GM19328 (cell line): ENCODE results near the gene CAMKV.
"Not testable (repeated sequence)": the region's sequence is repeated elsewhere in the genome, so short reads cannot be mapped to it uniquely, and the experiment has no call there.

ENCODE experiments used
- ATAC-seq: cut with Tn5 transposase; IDR thresholded peaks from one replicate; pipeline ENCODE4 v1.9.1; 2021; ENCODE audit warnings: mild to moderate bottlenecking, moderate library complexity; ENCODE audit not compliant: unreplicated experiment

Gene CAMKV, protein sequence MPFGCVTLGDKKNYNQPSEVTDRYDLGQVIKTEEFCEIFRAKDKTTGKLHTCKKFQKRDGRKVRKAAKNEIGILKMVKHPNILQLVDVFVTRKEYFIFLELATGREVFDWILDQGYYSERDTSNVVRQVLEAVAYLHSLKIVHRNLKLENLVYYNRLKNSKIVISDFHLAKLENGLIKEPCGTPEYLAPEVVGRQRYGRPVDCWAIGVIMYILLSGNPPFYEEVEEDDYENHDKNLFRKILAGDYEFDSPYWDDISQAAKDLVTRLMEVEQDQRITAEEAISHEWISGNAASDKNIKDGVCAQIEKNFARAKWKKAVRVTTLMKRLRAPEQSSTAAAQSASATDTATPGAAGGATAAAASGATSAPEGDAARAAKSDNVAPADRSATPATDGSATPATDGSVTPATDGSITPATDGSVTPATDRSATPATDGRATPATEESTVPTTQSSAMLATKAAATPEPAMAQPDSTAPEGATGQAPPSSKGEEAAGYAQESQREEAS

GRCh38 chr3:49869525-49870126, at the start of gene CAMKV:
Gene CAMKV (minus strand): TSS chr3:49869906. CDS start chr3:49862388, 7,518 bp downstream.
- no peak for ATAC-seq

GRCh38 chr3:49917806-49918590, 48.3 kb upstream of the CAMKV start:
- ATAC-seq = not testable (repeated sequence)

GRCh38 chr3:49916686-49917085, 47.0 kb upstream of the CAMKV start:
- ATAC-seq = no peak

DNA sequence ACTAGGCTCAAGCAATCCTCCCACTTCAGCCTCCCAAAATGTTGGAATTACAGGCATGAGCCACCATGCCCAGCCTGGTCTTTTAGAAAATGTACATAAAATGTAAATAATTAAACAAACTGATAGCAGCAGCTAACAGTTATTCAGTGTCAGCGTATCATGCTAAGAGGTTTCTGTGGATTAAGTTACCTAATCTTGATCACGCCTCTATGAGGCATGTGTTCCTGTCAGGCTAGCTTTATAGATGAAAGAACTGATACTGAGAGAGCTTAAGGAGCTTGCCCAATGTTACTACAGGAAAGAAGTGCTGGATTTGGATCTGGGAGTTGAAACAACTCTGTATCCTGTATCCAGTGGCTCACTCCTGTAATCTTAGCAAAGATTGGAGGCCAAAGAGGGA, 45.2 kb upstream of the CAMKV start:
- no peak for ATAC-seq

DNA sequence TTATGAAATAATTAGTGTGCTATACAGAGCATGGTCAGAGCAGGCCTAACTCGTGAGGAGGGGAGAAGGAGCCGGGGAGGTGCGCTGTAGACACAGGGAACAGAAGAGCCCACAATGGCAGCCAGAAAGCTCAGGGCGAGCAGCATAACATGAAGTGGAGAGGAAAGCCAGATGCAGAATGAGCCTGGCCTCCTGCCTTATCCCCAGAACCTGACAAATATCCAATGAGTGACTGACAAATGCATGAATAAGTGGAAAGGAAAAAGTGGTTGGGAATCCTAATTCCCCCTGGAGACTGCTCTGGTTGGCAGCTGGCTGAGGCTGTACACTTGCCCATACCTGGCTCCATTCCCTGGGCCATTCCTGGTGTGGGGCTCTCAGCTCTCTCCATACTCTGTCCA, 43.2 kb upstream of the CAMKV start:
- ATAC-seq = no peak

- no peak for ATAC-seq
Observed at GRCh38 chr3:49911611-49912010, 41.9 kb upstream of the CAMKV start.

GRCh38 chr3:49911124-49911420, 41.4 kb upstream of the CAMKV start:
- no peak for ATAC-seq

GRCh38 chr3:49910409-49911123, 40.9 kb upstream of the CAMKV start:
- no peak for ATAC-seq

- ATAC-seq = no peak
Observed at GRCh38 chr3:49908373-49909199, 38.9 kb upstream of the CAMKV start.

- no peak for ATAC-seq
Observed at GRCh38 chr3:49906073-49906743, 36.5 kb upstream of the CAMKV start.

DNA sequence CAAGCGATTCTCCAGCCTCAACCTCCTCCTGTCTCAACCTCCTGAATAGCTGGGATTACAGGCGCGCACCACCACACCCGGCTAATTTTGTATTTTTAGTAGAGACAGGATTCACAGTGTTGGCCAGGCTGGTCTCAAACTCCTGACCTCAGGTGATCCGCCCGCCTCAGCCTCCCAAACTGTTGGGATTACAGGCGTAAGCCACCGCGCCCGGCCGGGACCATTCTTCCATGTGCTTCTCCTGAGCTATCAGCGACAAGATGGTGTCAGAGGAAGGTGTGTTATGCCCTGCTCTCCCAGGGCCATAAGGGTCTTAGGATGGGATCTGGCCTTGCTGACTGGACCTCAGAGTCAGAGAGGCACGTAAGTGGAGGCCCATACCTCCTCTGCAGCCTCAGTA, 34.7 kb upstream of the CAMKV start:
- ATAC-seq = not testable (repeated sequence)

GRCh38 chr3:49903451-49904424, 34.0 kb upstream of the CAMKV start, which contains the start of gene MST1R:
Gene MST1R (minus strand): TSS chr3:49903873. CDS start chr3:49903609, 264 bp downstream.
- peak; percentile 57 for ATAC-seq

DNA sequence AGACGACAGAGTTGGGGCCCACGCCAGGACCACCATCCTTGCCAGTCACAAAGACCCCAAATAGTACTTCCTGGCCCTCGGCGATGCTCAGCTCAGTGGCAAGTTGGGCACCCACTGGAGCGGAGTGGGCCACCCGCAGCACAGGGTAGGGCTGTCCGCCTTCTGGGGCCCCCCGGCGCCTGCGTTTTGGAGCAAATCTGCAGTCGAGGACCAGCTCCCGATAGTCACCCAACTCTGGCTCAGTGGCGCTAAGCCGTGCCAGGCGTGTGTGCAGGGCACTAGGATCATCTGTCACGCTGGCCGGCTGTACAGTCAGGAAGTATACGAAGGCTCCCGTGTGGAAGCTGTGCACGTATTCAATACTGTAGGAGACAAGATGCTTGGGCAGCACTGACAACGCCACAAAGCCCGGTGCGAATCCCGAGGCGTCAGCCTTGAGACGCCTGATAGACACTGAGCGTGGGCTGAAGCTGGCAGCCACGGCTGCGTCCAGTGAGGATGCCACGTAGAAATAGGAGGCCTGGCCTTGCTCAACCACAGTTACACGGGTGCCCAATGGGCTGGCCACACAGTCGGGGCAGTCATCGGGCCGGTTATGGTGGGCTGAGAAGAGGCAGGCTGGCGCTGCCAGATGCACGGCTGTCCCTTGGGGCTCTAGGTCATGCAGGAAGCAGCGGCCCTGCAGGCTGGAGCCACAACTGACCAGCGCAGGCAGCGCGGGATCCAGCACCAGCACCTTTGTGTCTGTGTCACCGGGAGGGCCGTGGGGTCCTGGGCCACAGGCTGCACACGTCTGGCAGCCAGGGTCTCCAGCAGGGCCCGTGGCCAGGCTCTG, 33.0 kb upstream of the CAMKV start:
- no peak for ATAC-seq

DNA sequence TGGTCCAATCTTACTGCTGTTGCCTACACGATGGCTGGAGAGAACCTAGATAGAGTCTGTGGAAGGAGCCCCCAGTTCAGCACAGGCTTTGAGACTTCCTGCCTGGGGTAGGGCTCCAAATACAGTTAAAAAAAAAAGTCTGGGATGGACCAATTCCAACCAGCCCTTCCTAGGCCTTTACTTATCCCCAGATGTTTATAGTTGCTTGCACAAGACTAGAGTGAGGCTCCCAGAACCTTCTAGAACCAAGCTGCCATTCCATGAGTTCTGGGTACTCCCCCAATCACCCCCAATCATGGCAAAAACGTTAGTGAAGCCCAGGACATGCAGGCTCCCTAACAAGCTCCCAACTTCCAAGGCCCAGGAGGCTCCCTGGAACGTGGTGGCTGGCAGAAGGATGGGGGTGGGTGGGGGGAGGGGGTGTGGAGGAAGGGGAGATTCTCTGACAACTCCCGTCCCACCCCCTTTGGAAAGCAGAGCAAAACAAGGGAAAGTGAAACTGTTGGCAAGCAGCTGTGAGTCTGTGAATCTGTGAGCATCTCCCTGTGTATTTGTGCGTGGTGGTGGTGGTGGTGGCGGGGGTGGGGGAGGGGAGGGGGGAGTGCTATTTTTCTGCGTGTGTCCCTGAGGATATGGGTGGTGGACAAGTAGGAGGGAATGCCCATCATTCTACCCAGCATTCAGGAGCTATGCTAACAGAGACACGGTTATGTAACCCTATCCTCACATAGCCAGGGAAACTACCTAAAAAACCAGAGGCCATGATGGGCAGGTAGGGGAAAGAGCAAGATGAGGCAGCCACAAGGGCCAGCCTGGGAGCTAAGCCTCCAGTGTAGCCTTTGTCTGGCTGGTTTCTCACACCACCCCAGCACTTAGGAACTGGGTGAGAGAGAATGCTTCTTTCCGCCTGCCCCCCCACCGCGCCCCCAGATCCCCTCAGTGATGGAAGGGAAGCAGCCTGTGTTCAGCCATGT, 31.9 kb upstream of the CAMKV start:
- ATAC-seq = no peak

DNA sequence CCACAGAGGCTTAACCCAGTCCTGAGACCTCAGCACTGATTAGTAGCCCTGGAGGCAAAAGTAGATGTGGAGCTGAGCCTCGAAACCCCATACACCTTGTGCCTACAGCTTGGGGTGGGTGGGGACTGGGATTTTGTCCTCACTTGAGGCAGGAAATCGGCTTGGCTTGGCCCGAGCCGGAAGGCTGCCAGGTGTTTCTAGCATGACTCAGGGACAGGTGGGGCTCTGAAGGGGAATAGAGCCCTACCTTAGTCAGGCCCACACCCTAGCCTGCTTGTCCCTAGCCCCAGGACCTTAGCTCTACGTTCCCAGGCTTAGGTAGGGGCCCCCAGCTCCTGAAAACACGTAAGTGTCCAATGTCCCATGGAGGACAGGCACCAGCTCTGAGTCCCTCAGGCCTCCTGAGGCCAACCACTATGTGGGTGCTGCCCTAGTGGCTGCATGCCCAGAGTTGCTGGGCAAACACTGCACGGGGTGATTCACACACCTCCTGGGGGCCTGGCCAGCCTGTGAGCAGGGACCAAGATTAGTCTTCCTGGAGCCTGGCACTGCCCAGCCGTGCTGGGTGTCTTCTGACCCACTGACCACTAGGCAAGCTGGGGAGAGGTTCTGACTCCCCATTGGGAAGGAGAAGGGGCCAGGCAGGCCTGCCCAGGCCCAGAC, 30.9 kb upstream of the CAMKV start:
- ATAC-seq = no peak

- ATAC-seq = no peak
Observed at GRCh38 chr3:49899815-49900214, 30.1 kb upstream of the CAMKV start.
